GM04503 (cell line): ENCODE data around the gene OLA1.

Experiments used
- DNase-seq: peaks from one replicate; pipeline ENCODE4 v3.0.0-alpha.2; 2012; ENCODE audit warnings: low read depth

OLA1 gene

DNA sequence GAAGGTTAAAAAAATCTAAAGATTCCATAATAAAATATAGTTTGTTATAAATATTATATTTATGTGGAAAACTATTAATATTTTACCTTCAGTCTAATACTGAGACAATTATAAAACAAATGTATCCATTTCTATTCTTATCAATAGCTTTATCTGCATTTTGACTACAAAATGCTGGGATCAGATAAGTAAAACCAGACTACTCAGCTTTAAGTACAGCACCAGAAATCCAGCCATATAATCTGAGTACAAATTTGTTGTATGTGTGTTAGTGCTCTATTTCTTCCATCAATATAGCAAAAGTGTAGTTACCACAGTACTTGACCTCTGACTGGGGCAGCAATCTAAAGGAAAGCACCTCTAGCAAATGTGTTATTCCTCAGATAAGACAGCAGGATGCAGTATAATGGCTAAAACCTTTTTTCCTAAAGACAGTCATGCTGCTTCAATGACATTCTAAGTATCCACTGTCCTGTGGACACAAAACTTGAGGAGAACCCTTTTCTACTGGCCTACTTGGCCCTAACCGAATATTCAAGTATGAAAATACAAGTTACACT lies 68.1 kb downstream of the OLA1 start:
- DNase-seq, result no peak

- no peak for DNase-seq
These were observed 70.9 kb downstream of the OLA1 start for GRCh38 chr2:174177316-174177890.

DNA sequence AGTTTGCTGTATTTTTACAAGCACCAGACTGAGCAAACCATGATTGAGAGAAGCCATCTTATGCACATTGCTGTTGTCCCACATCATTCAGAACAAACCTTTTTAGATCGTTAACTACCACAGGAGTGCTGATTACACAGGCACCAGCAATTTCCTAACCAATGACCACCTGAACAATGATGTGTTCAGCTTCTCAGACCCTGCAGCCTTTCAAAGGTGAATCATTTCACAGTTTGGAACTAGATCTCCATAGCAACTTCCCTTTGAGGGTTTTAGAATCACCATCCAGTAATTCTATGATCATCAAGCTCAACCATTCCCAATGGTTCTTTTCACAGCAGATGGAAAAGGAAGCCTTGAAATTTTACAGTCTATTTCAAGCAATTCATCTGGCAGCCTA lies 71.4 kb downstream of the OLA1 start:
- peak; percentile 36 for DNase-seq

- DNase-seq, result no peak
These were observed 73.6 kb downstream of the OLA1 start for GRCh38 chr2:174174741-174175140.

- no peak for DNase-seq
These were observed 75.5 kb downstream of the OLA1 start for GRCh38 chr2:174172802-174173355.

DNA sequence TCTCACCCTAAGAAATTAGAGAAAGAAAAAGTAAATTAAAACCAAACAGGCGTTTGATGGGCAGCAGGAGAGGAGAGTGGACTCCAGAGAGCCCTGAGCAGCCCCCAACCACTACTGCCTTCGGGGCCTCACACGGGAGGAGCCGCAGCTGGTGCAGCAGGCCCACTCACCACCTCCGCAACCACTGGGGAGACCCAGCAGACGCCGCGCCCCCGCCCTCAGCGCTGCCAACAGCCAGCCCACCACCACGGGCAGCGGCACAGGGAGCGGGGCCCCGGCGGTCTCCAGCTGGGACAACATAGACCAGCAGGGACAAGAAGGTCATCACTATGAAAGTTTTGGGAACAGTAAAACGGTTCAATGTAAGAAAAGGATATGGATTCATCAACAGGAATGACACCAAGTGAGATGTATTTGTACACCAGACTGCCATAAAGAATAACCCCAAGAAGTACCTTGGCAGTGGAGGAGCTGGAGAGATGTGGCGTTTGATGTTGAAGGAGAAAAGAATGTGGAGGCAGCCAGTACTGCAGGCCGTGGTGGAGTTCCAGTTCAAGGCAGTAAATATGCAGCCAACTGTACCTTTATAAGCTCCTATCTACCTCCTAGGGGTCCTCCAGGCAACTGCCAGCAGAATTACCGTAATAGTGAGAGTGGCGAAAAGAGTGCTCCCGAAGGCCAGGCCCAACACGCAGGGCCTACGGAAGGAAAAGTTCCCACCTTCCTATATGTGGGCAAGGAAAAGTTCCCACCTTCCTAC lies 76.5 kb downstream of the OLA1 start:
- DNase-seq, result no peak

GRCh38 chr2:174169372-174169771 lies 79.0 kb downstream of the OLA1 start:
- no peak for DNase-seq

- no peak for DNase-seq
These were observed 82.1 kb downstream of the OLA1 start for GRCh38 chr2:174166261-174166660.

DNA sequence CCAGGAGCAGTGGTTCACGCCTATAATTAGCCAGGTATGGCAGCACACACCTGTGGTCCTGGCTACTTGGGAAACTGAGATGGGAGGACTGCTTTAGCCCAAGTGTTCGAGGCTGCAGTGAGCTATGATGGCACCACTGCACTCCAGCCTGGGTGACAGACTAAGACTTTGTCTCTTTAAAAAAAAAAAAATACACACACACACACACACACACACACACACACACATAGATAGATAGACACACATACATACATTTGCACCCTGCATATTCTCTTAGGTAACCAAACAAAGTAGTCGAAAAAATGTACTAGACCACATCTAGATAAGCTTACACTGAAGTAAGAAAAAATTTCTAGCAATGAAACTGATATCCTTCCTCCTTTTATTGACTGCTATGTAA lies 86.8 kb downstream of the OLA1 start:
- no peak for DNase-seq

- DNase-seq, result no peak
These were observed 90.3 kb downstream of the OLA1 start for GRCh38 chr2:174158003-174158402.

GRCh38 chr2:174157053-174157452 lies 91.3 kb downstream of the OLA1 start:
- DNase-seq, result no peak

DNA sequence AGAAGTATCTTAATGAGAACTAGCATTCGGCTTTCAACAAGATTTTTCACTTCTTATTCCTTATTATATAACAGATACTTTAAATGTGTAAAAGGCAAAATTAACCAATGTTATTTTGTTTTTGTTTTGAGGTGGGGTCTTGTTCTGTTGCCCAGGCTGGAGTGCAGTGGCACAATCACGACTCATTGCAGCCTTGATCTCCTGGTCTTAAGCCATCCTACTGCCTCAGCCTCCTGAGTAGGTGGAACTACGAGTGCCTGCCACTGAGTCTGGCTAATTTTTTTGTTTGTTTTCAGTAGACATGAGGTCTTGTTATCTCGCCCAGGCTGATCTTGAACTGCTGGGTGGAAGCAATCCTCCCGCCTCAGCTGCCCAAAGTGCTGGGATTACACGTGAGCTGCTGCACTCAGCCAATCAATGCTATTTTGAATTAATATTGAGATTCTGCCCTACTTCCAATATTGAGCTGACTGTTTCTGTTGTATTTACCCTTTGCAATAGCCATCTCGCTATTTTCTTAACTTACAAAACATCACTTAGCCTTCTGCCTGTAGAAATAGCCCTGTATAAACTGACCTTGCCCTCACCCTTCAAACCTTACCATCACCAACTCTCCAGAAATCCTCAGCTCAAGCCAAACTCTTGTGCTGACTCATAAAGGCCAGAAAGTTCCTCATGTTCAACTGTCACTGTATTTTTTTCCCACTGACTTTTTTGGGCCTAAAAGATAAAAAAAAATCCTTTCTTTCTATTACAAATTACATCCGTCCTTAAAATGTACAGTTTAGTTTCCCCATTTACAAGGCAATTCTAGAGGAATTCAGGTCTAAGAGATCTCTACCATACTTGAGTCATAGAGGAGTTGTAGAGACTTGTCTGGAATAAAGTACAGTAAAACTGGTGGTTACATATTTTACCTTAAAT lies 94.3 kb downstream of the OLA1 start:
- peak; percentile 73 for DNase-seq

DNA sequence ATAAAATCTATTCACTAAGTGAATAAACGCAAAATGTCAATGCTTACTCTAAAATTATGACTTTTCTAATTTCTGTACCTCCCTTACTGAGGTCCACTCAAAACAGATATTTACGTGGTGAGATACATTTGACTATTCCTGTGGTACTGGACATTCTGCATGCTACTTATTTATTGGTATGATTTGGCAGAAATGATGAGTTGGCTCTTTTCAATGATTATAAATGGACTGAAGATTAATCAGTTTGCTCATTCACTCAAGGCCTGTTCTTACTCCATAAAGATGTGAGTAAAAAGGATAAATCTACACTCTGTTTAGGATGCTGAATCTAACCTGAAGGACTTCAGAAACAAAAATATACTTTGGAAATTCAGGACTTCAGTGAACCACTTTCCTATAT lies 98.8 kb downstream of the OLA1 start:
- no peak for DNase-seq

- no peak for DNase-seq
These were observed 99.5 kb downstream of the OLA1 start for GRCh38 chr2:174148833-174149232.

DNA sequence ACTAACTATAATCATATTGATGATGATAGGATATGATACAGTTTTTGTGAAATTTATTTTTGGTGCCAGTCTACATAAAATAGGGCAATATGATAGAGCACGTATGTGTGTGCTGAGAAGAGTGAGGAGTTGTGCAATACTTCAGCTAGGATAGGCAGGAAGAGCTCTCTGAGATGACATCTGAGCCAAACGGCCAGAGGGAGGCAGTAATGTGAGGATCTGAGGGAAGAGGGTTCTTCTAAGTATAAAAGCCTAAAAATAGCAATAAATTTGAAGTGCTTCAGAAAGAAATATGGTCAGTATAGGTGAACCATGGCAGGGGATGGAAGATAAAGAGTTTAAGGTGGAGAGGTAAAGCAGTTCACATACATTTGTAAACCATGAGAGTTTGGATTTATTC lies 102.5 kb downstream of the OLA1 start:
- no peak for DNase-seq

DNA sequence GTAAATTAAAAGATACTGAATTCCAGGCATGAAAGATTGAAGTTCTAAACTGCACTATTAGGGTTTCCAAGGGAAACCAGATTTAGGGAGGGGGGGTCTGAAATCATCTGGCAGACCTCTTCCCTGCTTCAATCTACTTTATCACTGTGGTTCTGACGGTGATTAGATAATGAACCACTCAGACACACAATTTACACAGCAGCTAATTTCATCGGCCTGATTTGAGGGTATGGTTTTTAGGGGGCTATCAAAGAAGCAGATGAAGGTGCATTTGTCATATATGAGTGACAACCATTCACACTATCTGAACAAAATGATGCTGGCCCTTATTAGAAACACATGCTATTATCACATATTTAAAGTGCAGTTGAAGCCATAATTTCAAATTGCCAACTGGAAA lies 106.0 kb downstream of the OLA1 start:
- no peak for DNase-seq

DNA sequence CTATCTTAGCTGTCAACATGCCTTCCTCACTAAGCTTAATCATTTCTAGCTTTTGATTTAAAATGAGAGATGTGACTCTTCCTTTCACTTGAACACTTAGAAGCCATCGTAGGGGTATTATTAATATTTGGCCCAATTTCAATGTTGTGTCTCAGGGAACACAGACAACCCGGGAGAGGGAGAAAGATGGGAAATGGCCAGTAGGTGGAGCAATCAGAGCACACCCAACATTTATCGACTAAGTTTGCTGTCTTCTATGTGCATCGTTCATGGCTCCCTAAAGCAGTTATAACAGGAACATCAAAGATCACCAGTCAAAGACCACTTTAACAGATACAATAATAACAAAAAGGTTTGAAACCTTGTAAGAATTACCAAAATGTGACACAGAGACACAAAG lies 110.2 kb downstream of the OLA1 start:
- no peak for DNase-seq

DNA sequence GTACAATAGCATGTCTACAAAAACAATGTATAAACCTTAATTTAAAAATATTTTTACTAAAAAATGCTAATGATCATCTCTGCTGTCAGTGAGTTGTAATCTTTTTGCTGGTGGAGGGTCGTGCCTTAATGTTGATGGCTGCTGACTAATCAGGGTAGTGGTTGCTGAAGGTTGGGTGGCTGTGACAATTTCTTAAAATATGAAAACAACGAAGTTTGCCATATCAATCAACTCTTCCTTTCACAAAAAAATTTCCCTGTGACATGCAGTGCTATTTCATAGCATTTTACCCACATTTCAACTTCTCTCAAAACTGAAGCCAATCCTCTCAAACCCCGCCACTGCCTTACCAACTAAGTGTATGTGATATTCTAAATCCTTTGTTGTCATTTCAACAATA lies 112.4 kb downstream of the OLA1 start:
- DNase-seq, result no peak

DNA sequence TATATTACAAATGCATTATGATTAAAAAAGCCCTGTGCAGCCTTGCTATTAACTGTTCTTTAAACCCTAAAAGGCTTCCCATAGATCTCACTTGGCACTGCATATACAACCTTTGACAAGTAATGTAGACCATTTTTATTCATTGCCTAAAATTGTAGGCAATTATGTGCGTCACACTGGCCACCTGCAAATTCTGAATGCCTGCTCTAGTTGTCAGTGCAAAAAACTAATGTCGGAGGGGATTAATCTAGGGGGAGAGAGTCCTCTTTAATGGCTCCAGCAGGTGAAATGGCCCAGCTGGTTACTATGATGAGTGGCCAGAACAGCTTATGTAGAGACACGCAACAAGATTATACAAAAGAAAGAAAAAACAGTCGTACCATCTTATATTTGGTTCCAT lies 123.2 kb downstream of the OLA1 start:
- no peak for DNase-seq

- no peak for DNase-seq
These were observed 124.2 kb downstream of the OLA1 start for GRCh38 chr2:174124181-174124580.

- DNase-seq, result no peak
These were observed 126.1 kb downstream of the OLA1 start for GRCh38 chr2:174122185-174122584.

- no peak for DNase-seq
These were observed 126.7 kb downstream of the OLA1 start for GRCh38 chr2:174121612-174122011.
